Thymus (tissue), 11 donors: ENCODE results near the gene BICD1. TPM values are rescaled to one million over a fixed set of nuclear protein-coding genes. Genes with fewer than 3 reads are reported as not detected.

ENCODE experiments used
- DNase-seq, 9 donors: peaks; one replicate each; pipeline ENCODE4 v3.0.0-alpha.2; 2013; ENCODE audit warnings: low spot score in 9 of 9, low read depth in 6 of 9, missing footprints in 1 of 9
- H3K27ac ChIP-seq, 2 donors: one replicate each; pipeline ENCODE4 v1.5.1; 2013; ENCODE audit warnings: control low read depth in 1 of 2, low read depth in 1 of 2, low read length in 1 of 2, mild to moderate bottlenecking in 1 of 2, moderate library complexity in 1 of 2
- H3K27me3 ChIP-seq, 2 donors: one replicate each; pipeline ENCODE4 v1.5.1; 2013; ENCODE audit warnings: low read length in 1 of 2; ENCODE audit not compliant: control insufficient read depth in 2 of 2, insufficient read depth in 1 of 2
- H3K36me3 ChIP-seq, 2 donors: one replicate each; pipeline ENCODE4 v1.5.1; 2013; ENCODE audit warnings: low read length in 1 of 2, mild to moderate bottlenecking in 1 of 2, moderate library complexity in 1 of 2; ENCODE audit not compliant: control insufficient read depth in 2 of 2, insufficient read depth in 2 of 2
- H3K4me1 ChIP-seq, 2 donors: one replicate each; pipeline ENCODE4 v1.5.1; 2013; ENCODE audit warnings: low read length in 2 of 2; ENCODE audit not compliant: control insufficient read depth in 2 of 2, insufficient read depth in 2 of 2
- H3K4me3 ChIP-seq, 2 donors: one replicate each; pipeline ENCODE4 v1.5.1; 2013; ENCODE audit warnings: low read length in 2 of 2, control low read depth in 1 of 2, mild to moderate bottlenecking in 1 of 2
- H3K9me3 ChIP-seq, 2 donors: one replicate each; pipeline ENCODE4 v1.5.1; 2013; ENCODE audit warnings: low read length in 1 of 2, mild to moderate bottlenecking in 1 of 2; ENCODE audit not compliant: control insufficient read depth in 2 of 2, insufficient read depth in 1 of 2
- WGBS: extraction: QIAGEN DNeasy Blood & Tissue Kit; methylation state at CpG from one replicate; pipeline ENCODE4 v1.1.7; 2013; 5-methylcytosine and 5-hydroxymethylcytosine counted together
- polyA plus RNA-seq: library from polyadenylated mRNA; stranded (reverse); fragments of 200-250 nt; gene quantifications from one replicate; pipeline ENCODE4 v1.2.3, GENCODE V29; 2013
- total RNA-seq: library from RNA; stranded (reverse); fragments of 120-200 nt; gene quantifications from one replicate; pipeline ENCODE4 v1.2.4, GENCODE V29; 2013
- donor health status: healthy.

BICD1 gene
- total and polyA plus RNA-seq, 2 donors: 5.5 to 12.1 TPM

GRCh38 chr12:32357601-32358249, 251.1 kb downstream of the BICD1 start:
- H3K9me3 ChIP-seq: no peaks in the 10 kb centered on the region
- H3K36me3 ChIP-seq: peaks cover 0 to 3% of the 10 kb centered on the region in 2 donors
- H3K4me1 ChIP-seq: no peaks in the 10 kb centered on the region
- WGBS: 98% methylated on average over 8 of the region's 8 CpGs
- no peak for DNase-seq
- H3K27ac ChIP-seq: no peak overlapping the region
- H3K4me3 ChIP-seq: no peak overlapping the region
- H3K27me3 ChIP-seq: no peaks in the 10 kb centered on the region

- DNase-seq: no peak
- Histone ChIP-seq H3K27me3 (no peaks in the 10 kb centered on the region), H3K27ac (no peak overlapping the region), H3K36me3 (peaks cover 0 to 3% of the 10 kb centered on the region in 2 donors), H3K9me3 (no peaks in the 10 kb centered on the region), H3K4me1 (no peaks in the 10 kb centered on the region), H3K4me3 (no peak overlapping the region)
- WGBS: 91% methylated on average over 6 of the region's 6 CpGs
Measured at GRCh38 chr12:32360956-32361355, 254.3 kb downstream of the BICD1 start.

GRCh38 chr12:32362892-32363291, 256.2 kb downstream of the BICD1 start:
- Histone ChIP-seq H3K4me3 (no peak overlapping the region), H3K36me3 (peaks cover 0 to 3% of the 10 kb centered on the region in 2 donors), H3K9me3 (no peaks in the 10 kb centered on the region), H3K27me3 (no peaks in the 10 kb centered on the region), H3K27ac (no peak overlapping the region), H3K4me1 (no peaks in the 10 kb centered on the region)
- DNase-seq: no peak
- 98% methylated on average over 3 of the region's 3 CpGs for WGBS

GRCh38 chr12:32365473-32366064, 258.9 kb downstream of the BICD1 start:
- 67% methylated on average over 5 of the region's 5 CpGs for WGBS
- no peaks in the 10 kb centered on the region for H3K27me3 ChIP-seq
- no peak overlapping the region for H3K27ac ChIP-seq
- no peaks in the 10 kb centered on the region for H3K9me3 ChIP-seq
- H3K4me3 ChIP-seq: no peak overlapping the region
- H3K4me1 ChIP-seq: no peaks in the 10 kb centered on the region
- peak; percentile 13 to 73 (median 42) for DNase-seq
- H3K36me3 ChIP-seq: peaks cover 0 to 7% of the 10 kb centered on the region in 2 donors

GRCh38 chr12:32366714-32367113, 260.1 kb downstream of the BICD1 start:
- H3K4me3 ChIP-seq: no peak overlapping the region
- H3K27me3 ChIP-seq: no peaks in the 10 kb centered on the region
- no peak overlapping the region for H3K27ac ChIP-seq
- H3K4me1 ChIP-seq: no peaks in the 10 kb centered on the region
- WGBS: 100% methylated on average over 1 of the region's 1 CpG
- peaks cover 0 to 7% of the 10 kb centered on the region in 2 donors for H3K36me3 ChIP-seq
- no peak for DNase-seq
- no peaks in the 10 kb centered on the region for H3K9me3 ChIP-seq

GRCh38 chr12:32367381-32367780, 260.7 kb downstream of the BICD1 start:
- no peak for DNase-seq

GRCh38 chr12:32369202-32369601, 262.6 kb downstream of the BICD1 start:
- H3K4me1 ChIP-seq: no peaks in the 10 kb centered on the region
- no peak overlapping the region for H3K4me3 ChIP-seq
- WGBS: 46% methylated on average over 4 of the region's 4 CpGs
- no peaks in the 10 kb centered on the region for H3K9me3 ChIP-seq
- no peak for DNase-seq
- H3K27ac ChIP-seq: no peak overlapping the region
- H3K36me3 ChIP-seq: peaks cover 0 to 7% of the 10 kb centered on the region in 2 donors
- H3K27me3 ChIP-seq: no peaks in the 10 kb centered on the region

More at GRCh38 chr12:32367381-32367780, 260.7 kb downstream of the BICD1 start:
- H3K9me3 ChIP-seq: no peaks in the 10 kb centered on the region
- H3K4me3 ChIP-seq: no peak overlapping the region
- H3K4me1 ChIP-seq: no peaks in the 10 kb centered on the region
- no peak overlapping the region for H3K27ac ChIP-seq
- peaks cover 0 to 7% of the 10 kb centered on the region in 2 donors for H3K36me3 ChIP-seq
- WGBS: 97% methylated on average over 4 of the region's 4 CpGs
- no peaks in the 10 kb centered on the region for H3K27me3 ChIP-seq

- H3K27ac ChIP-seq: no peak overlapping the region
- no peaks in the 10 kb centered on the region for H3K27me3 ChIP-seq
- no peaks in the 10 kb centered on the region for H3K4me1 ChIP-seq
- no peaks in the 10 kb centered on the region for H3K36me3 ChIP-seq
- no peak for DNase-seq
- 92% methylated on average over 12 of the region's 12 CpGs for WGBS
- no peaks in the 10 kb centered on the region for H3K9me3 ChIP-seq
- H3K4me3 ChIP-seq: no peak overlapping the region
Measured at GRCh38 chr12:32377344-32378055, 270.9 kb downstream of the BICD1 start.

- 97% methylated on average over 10 of the region's 10 CpGs for WGBS
Measured at GRCh38 chr12:32379213-32379612, 272.6 kb downstream of the BICD1 start.

More at GRCh38 chr12:32379213-32379612, 272.6 kb downstream of the BICD1 start:
- Histone ChIP-seq H3K4me3 (no peak overlapping the region), H3K27me3 (no peaks in the 10 kb centered on the region), H3K36me3 (no peaks in the 10 kb centered on the region), H3K4me1 (no peaks in the 10 kb centered on the region), H3K9me3 (no peaks in the 10 kb centered on the region), H3K27ac (no peak overlapping the region)
- no peak for DNase-seq
